Femur (tissue), 1 donor: ENCODE results near the gene DGKQ.

ENCODE experiments used
- DNase-seq: peaks from one replicate; pipeline ENCODE4 v3.0.0-alpha.2; 2017

DGKQ gene

GRCh38 chr4:972651-973424 is 531 bp downstream of the DGKQ start:
- no peak for DNase-seq

GRCh38 chr4:971666-972500 is 1.5 kb downstream of the DGKQ start:
- DNase-seq, result no peak

- DNase-seq, result no peak
These were observed 2.4 kb downstream of the DGKQ start for GRCh38 chr4:970854-971520.

- DNase-seq, result no peak
These were observed 3.2 kb downstream of the DGKQ start for GRCh38 chr4:970046-970745.

- no peak for DNase-seq
These were observed 4.6 kb downstream of the DGKQ start for GRCh38 chr4:968621-969394.

- DNase-seq, result no peak
These were observed 5.1 kb downstream of the DGKQ start for GRCh38 chr4:968221-968620.

GRCh38 chr4:967113-968104 is 6.0 kb downstream of the DGKQ start:
- no peak for DNase-seq

GRCh38 chr4:966266-967112 is 6.9 kb downstream of the DGKQ start:
- DNase-seq, result no peak

GRCh38 chr4:965766-966134 is 7.6 kb downstream of the DGKQ start:
- DNase-seq, result no peak

GRCh38 chr4:965048-965765 is 8.2 kb downstream of the DGKQ start:
- DNase-seq, result no peak

- DNase-seq, result no peak
These were observed 8.9 kb downstream of the DGKQ start for GRCh38 chr4:964346-965025.

- DNase-seq, result no peak
These were observed 9.8 kb downstream of the DGKQ start for GRCh38 chr4:963276-964225.

- no peak for DNase-seq
These were observed 10.8 kb downstream of the DGKQ start for GRCh38 chr4:962231-963208.

- DNase-seq, result no peak
These were observed 11.8 kb downstream of the DGKQ start for GRCh38 chr4:961351-962230.
